HG03469 (cell line): ENCODE data around the gene SH2D5.

ENCODE experiments used
- ATAC-seq: cut with Tn5 transposase; IDR thresholded peaks from one replicate; pipeline ENCODE4 v1.9.1; 2021; ENCODE audit warnings: mild to moderate bottlenecking, moderate library complexity, moderate number of reproducible peaks; ENCODE audit not compliant: unreplicated experiment

SH2D5 gene

DNA sequence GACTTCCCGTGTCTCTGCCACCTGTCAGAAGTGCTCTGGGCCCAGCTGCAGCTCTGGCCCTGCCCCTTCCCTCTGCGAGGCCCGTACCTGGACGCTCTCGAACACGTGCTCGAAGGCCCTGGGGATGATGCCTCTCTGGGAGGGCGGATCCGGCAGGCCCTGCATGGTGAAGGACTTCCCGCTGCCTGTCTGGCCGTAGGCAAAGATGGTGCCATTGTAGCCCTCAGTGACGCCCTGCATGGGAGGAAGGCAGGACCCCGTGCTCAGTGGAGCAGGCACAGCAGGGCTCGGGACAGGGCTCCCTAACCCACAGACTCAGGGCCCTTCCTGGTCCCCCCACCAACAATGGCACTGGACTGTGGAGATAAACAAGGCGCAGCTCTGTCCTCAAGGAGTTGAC is 17.1 kb downstream of the SH2D5 start:
- no peak for ATAC-seq

DNA sequence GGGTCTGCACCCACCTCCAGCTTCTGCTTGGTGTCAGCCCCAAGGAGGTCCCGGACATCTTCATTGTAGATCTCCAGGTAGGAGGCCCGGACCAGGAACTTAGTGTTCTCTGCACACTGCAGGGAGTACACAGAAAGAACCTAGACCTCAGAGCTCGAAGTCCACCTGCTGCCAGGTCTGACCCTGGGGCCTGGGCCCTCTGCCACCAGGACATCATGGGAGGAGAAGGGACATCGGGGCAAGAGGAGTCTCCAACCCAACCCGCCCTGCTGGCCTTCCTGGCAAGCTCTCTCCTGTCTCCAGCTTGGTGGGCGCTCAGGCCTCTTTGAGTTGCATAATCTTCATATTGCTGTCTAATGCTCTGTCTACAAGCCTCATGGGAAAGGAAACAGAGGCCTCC is 19.1 kb downstream of the SH2D5 start:
- no peak for ATAC-seq

DNA sequence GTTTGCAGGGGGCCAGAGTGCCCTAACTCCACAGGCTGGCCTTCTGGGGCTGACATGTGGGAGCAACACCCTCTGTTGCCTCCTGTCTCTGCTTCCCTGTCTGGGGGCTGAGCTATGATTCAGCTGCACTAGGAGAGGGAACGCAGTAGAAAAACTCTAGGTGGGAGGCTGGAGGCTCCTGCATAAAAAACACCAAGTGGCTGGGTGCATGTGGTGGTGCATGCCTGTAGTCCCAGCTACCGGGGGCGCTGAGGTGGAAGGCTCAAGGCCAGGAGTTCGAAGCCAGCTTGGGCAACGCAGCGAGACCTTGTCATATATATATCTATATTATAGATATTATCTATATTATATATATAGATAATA is 20.3 kb downstream of the SH2D5 start:
- ATAC-seq = no peak

DNA sequence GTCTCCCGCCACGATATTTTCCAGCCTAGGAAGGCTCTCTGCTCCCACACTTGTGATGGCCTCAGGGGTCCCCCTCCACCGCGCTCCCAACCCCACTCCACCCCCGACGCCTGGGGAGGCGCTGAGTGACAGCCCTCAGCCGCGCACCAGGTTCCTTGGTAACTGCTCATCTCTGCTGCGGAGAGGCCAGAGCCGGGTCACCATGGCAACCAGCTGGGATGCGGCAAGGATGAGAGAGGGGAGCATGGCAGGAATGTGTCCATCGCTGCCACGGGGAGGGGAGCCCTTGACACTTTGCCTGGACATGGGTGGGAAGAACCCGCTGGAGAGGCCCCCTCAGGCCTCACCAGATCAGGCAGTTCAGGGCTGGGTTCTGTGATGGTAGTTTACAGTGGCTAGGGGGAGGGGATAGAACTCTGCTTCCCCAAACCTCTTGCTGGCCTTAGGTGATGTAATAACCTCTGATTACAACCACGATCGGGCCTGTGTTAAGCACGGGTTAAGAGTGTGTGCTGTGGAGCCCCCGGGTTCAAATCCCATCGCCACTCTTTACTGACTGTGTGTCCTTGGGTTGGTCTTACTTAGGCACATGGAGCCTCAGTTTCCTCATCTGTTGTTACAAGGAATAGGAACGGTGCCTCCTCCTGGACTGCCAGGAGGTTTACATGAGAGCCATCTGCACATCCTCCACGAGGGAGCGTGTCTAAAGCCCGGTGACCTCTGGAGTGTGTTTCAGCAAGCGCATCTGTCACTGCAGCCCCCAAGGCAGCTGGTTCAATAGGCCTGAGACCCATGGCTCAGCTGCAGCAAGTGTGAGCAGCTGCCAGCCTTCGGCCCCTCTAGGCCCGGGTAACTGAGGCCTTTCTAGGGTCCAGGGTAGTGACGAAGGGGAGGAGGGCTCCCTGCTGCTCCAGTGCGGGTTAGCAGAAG is 21.0 kb downstream of the SH2D5 start:
- ATAC-seq = no peak

DNA sequence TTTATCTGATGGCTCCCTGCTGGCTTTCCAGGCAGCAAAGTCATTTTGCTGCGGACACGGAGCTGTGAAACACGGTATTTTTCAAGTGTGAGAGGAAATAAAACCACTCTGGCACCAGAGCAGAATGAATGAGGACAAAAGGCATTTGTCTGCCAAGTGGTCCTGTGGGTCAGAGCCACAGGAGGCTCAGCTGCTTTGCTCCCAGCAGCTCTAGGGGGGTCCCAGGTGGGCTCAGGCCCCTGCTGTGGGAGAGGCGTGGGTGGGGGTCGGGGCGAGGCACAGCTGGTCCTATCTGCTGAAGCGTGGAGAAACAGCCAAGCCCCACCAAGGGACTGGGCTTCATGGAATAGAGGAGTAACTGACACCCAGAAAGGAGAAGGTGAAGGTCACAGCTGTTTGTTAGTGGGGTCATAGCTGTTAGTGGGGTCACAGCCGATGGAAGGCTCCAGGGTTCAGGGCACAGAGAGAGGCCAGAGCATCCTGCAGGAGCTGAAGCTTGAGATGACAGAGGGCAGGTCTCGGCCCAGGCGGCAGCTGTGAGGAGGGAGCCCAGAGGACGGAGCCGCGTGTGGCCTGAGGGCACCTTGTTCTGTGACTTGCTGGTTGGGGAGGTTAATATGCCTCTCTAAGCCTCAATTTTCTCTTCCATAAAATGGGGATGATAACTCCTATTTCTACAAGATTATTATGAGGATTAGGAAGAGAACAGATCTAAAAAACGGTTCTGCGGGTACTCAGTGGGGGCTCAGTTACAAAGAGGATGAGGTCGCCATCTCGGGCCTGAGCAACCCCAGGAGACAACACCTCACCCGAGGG is 21.8 kb downstream of the SH2D5 start:
- no peak for ATAC-seq

DNA sequence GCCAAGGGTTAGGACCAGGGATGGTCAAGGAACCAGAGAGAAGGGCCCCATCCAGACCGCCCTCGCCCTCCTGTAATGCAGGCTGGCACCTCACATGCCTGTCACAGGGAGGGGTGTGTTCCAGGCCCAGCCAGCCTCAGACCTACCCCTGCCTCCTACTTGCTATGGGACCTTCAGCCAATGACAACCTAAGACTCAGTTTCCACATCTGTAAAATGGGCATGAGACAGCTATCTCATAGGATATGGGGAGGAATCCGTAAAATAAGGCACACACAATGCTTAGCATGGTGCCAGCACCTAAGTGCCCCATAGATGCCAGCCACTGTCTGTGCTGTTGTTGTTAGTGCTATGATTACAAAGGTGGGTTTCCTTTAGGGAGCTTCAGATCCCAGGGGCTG is 22.6 kb downstream of the SH2D5 start:
- no peak for ATAC-seq

DNA sequence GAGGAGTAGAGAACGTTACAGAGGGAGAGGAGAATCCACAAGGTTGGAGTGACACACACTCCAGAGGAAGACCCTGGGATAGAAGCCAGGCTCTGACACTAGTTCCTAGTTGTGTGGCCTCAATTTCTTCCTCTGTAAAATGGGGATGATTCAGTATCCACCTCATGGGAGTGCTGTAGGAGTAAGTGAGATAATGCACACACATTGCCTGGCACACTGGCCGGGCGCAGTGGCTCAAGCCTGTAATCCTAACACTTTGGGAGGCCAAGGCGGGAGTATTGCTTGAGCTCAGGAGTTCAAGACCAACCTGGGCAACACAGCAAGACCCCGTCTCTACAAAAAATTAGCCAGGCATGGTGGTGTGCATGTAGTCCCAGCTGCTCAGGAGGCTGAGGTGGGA is 23.6 kb downstream of the SH2D5 start:
- ATAC-seq = no peak

DNA sequence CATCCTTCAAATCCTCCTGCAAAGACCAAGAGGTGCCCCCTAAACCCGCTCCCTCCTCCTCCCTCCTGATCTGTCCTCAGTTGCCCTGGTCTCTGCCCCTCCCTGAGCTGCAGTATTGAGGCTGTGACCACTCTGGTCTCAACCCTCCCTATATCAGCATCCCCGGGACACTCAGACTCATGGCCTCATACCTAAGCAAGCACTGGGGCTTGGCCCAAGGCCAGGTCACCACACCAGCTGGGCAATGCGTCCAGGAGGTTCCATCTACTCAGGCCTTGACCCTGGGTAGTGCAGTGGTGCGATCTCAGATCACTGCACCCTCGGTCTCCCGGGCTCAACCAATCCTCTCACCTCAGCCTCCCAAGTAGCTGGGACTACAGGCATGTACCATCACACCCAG is 24.4 kb downstream of the SH2D5 start:
- ATAC-seq = no peak

DNA sequence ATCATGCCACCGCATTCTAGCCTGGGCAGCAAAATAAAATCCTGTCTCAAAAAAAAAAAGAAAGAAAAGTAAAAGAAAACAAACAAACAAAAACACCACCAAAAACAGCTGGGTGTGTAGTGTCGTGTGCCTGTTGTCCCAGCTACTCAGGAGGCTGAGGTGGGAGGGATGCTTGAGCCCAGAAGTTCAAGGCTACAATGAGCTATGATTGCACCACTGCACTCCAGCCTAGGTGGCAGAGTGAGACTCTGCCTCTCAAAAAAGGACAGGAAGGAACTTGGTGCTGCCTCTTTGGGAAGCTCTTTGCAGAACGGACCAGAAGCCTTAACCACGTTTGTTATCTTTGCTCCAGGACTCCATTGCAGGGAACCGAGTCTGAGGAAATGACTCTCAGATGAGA is 25.7 kb downstream of the SH2D5 start:
- ATAC-seq = no peak

DNA sequence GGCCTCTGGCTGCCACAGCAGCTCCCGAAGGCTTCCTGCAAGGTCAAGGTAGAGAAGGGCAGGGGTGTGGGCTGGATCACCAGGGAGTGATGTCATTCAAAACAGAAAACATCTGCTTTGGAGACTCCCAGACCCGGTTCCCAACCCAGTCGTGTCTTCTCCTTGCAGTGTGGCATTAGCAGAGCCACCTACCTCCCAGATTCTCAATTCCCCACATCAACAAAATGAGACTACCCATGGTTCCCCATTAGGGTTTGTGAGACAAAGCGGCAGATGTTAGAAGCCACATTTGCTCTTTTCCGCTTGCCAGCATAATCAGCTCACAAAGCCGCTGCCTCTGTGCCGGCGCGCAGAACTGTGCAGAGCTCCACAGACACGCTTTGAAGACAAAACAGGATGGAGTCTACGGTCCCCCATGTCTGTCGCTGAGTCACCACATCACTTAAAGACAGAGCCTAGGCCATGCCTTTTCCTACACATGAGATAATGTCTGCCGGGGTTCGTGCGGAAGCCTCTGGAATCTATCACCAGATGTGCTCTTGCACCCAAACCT is 27.2 kb downstream of the SH2D5 start:
- no peak for ATAC-seq

DNA sequence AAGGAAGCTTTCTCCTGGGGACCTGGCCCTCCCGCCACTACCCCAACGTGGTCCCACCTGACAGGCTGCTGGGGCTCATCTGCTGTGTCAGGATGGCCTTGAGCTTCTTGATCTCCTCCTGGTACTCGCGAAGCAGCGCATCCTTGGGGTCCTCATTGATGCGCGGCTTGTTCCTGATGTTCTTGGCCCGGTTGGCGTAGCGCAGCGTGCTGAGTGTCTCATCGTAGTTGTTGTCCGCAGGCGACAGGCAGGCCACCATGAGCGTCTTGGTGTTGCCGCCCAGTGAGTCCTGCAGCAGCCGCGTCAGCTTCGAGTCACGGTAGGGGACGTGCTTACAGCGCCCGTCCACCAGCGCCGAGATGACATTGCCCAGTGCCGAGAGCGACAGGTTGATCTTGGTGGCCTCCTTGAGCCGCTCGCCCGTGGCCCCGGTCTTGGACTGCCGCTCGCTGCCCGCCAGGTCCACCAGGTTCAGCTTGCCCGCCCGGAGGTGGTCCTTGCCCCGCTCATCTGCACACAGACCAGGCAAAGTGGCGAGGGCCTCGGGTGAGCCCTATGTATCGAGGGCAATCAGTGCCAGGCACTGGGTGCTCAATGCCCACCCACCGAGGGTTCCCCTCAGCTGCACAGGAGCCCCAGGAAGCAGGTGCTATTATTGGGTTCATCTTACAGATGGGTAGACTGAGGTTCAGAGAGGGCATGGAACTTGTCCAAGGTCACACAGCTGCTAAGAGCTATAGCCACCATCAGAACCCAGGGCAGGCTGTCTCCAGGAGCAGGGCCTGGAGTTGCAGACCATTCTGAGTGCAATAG is 27.9 kb downstream of the SH2D5 start:
- no peak for ATAC-seq

DNA sequence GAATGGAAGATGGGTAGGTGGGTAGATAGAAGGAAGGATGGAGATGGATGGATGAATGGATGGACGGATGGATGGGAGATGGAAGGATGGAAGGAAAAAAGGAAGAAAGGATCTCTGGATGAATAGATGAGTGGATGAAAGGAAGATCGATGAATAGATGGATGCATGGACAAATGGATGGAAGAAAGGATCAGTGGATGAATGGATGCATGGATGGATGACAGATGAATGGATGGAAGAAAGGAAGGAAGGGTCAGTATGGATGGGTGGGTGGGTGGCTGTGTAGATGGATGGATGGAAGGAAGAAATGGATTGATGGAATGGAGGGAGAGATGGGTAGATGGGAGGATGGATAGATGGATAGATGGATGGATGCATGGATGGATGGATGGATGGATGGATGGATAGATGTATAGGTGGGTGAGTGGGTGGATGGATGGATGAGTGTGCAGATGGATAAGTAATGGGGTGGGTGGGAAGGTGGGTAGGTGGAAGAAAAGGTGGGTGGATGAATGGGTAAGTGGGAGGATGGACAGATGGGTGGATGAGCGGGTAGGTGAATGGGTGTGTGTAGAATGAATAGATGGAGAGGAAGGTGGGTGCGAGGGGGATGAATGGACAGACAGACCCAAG is 29.3 kb downstream of the SH2D5 start:
- ATAC-seq = no peak

DNA sequence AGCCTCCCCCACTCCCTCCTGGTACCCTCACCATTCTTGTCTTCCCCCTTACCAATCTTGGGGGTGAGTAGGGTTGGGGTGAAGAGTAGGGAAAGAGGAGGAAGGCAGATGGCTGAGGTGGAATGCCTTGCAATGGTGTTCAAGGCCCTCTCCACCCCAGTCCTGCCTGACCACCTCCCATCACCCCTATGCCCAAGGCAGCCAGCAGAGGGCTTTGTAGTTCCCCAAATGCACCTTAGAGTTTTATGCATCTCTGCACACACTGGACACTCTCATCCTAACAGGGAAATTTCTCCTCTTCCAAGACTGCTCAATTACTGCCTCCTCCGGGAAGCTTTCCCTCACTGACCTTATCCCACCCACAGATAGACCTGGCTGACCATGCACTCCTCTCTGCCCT is 30.1 kb downstream of the SH2D5 start:
- no peak for ATAC-seq

DNA sequence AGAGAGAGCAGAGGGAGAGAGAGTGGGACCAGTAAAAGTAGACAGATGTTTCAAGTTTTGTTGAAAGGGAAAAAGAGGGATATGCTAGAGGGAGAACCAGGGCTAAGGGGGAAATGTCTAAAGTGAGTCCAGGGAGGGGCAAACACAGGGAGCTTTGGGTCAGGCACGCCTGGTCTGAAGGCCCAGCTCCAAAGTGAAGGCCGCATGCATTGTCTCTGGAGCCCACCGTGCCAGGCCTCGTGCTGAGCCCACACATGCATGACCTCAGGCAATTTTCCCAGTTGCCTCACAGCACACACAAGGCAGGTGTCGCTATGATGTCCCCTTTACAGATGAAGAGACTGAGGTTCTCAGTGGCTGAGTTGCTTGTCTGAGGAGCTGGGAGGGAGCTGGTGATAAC is 30.7 kb downstream of the SH2D5 start:
- no peak for ATAC-seq

DNA sequence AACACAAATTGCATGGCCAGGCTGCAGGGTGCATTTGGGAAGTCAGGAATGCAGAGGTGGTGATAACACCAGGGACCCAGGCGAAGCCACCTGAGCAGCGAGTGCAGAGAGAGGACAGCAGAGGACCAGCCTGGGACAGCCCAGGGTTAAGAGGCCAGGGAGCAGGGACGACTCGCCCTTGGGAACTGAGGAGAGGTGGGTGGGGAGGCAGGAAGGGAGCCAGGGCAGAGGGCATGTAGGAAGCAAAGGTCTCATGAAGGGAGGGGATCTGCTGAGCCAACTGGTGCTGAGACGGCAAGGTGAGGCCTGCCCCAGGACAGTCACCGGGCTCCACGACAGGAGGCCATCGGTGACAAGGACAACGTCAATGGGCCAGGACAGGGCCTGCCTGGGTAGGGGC is 31.1 kb downstream of the SH2D5 start:
- no peak for ATAC-seq

DNA sequence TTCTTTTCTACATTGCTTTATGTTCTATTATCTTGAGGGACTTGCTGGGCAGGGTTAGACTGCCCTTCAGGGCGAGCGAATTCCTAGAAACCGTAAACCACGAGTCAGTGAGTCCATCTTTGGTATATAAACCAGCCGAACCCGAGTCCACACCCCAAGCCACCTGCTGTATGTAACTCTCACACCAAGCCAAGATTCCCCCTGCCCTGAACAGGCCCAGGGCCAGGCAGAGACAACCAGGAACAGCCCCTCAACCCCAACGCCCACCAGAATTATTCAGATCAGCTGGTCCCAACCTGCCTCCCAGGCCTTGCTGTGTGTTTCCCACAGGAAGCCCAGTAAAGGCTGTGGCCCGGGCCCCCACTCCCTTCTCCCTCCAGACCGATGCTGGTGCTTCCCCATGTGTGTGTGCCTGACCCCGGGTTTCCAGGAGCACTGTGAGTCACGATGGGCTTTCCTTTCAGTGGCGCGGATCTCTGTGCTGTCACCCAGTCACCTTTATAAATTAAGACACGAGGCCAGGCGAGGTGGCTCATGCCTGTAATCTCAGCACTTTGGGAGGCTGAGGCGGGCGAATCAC is 31.8 kb downstream of the SH2D5 start:
- no peak for ATAC-seq

DNA sequence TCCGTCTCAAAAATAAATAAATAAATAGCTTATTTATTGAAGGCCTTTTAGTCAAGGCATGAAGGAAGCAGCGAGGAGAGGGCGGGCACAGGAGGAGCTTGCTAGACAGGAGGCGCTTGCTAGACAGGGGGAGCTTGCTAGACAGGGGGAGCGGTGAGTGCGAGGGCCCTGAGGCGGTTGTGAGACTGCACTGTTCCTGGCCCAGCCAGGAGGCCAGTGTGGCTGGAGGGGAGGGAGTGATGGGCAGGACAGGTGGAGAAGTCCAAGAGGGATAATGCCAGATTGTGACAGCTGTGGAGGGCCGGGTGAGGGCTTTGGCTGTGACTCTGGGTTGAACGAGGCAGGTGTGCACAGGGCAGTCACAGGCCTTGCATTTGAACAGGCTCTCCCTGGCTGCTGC is 32.9 kb downstream of the SH2D5 start:
- no peak for ATAC-seq

DNA sequence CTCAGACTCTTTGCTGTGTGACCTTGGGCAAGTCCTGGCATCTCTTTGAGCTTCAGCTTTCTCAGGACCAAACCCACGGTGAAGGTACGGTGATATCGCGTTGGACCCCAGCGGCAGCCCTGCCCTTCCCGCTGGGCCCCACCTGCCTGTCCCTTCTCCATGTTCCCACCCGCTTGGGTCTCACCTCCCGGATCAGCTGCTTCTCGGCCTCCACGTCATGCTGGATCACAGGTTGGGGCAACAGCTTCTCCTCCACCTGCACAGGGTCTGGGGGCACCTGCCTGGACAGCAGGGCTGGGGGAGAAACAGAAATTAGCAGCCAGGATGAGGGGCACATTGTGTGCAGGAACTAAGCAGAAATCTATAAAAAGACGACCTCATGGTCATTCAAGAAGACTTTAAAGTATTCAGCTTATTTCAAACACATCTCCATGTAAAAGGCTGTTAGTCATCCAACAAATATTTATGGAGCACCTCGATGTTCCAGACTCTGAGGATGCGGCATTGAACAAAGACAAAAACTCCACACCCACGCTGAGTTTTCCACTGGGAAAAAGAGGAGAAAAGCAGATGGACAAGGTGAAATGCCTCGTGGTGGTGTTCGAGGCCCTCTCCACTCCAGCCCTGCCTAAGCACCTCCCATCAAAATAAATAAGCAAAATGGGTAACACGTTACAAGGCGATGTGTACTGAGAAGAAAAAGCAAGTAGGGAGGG is 34.1 kb downstream of the SH2D5 start:
- no peak for ATAC-seq

DNA sequence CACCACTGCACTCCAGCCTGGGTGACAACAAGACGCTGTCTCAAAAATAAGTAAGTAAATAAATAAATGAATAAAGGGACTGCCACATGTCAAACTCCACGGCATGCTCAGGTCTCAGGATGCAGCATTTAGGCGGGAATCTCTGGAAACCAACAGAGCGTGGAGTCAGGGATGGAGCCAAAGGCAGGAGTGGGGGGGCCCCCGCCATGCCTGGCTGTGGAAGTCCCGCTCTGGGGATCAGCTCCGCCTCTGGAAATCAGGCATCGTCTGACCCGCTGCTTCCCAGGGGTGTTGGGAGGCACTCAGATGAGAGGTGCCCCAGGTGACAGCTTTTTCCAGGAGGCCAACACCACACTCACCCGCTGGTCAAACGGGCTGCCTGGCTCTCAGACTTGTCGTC is 34.9 kb downstream of the SH2D5 start:
- no peak for ATAC-seq
